ENCODE results near the gene GAGE12J.
"Not testable (repeated sequence)": the region's sequence is repeated elsewhere in the genome, so short reads cannot be mapped to it uniquely, and the experiment has no call there.

GAGE12J gene

DNA sequence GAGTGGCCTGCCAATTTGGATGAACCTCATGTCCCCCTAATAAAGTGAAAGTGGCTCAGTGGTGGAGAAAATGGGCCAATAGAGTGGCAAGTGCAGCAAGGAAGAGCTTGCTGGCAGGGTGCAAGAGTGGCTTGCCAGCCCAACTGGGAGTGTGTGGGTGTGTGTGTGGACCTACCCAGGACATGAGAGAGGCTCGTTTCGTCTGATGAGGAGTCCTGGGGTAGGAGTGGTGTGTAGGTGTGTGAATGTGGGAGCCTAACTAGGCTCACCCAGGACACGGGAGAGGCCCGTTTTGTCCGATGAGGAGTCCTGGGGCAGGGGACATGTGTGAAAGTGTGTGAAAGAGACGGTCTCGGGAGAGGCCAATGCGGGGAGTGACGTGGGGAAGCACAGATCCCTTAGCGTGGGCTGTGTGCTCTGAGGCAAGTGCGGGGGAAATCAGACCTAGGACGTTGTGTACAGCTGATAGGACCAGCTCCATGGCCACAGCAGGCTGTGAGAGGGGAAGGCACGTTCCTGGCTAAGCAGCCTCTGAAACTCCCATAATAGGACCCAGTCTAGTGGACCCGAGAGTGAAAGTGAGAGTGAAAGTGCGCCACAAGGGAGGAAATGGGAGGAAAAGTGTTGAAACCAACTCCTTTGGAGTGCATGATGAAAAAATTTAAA is 13.1 kb upstream of the GAGE12J start:
- DNase-seq (ENCODE audit: insufficient read length, low spot score), result no peak
- TF ChIP-seq POLR2A (IDR thresholded peaks at IDR 0.05; ENCODE audit: low read depth, low read length) (no peak), SPI1 (IDR thresholded peaks at IDR 0.05; ENCODE audit: low read depth, low read length) (peak; percentile 45)

DNA sequence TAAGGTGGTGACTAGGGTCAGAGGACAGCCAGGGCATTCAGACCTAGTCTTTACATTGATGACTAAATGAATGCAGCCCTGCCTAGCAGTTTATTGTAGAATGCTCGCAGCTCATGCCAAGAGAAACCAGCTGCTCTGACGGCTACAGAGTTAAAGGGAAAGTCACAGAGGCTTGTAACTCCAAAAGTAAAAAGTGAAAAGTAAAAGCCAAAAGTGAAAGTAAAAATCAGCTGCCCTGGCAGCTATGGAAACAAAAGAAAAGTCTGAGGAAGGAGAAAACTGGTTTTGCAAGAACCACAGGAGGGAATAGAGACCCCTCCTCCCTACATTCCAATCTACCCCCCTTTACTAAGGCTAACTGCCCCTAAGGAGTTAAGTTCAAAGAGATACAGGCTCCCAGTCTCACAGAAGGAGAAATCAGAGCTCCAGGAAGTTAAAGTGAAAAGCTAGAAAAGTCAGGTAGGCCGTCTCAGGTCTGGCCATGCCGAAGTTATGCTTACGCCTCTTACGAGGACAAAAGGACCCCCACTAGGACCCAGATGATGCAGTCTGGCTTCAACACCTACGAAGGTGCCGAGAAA is 12.3 kb upstream of the GAGE12J start:
- no peak for DNase-seq (ENCODE audit: insufficient read length, low spot score)

More for the DNA sequence above, 13.1 kb upstream of the GAGE12J start:
- FAIRE-seq, result no peak

GRCh38 chrX:49310371-49310770 is 11.5 kb upstream of the GAGE12J start:
- TF ChIP-seq TAF1 (IDR thresholded peaks at IDR 0.05; ENCODE audit: low read depth, low read length) (no peak), POLR2A (IDR thresholded peaks at IDR 0.05; ENCODE audit: low read depth, low read length) (no peak), POLR2AphosphoS5 (IDR thresholded peaks at IDR 0.05; ENCODE audit: low read depth, low read length) (no peak), SPI1 (IDR thresholded peaks at IDR 0.05; ENCODE audit: low read depth, low read length) (no peak), POU2F2 (IDR thresholded peaks at IDR 0.05; ENCODE audit: low read depth, low read length) (no peak), PAX5 (IDR thresholded peaks at IDR 0.05; ENCODE audit: insufficient read depth, low read length, severe bottlenecking) (no peak)
- FAIRE-seq, result no peak
- DNase-seq (ENCODE audit: insufficient read length, low spot score), result no peak

More for the DNA sequence above, 12.3 kb upstream of the GAGE12J start:
- TF ChIP-seq POLR2A (IDR thresholded peaks at IDR 0.05; ENCODE audit: low read depth, low read length), result no peak
- no peak for TF ChIP-seq POLR2AphosphoS5 (IDR thresholded peaks at IDR 0.05; ENCODE audit: low read depth, low read length)
- TF ChIP-seq TAF1 (IDR thresholded peaks at IDR 0.05; ENCODE audit: low read depth, low read length), result no peak
- TF ChIP-seq POU2F2 (IDR thresholded peaks at IDR 0.05; ENCODE audit: low read depth, low read length), result no peak
- TF ChIP-seq PAX5 (IDR thresholded peaks at IDR 0.05; ENCODE audit: insufficient read depth, low read length, severe bottlenecking), result no peak
- no peak for TF ChIP-seq SPI1 (IDR thresholded peaks at IDR 0.05; ENCODE audit: low read depth, low read length)
- FAIRE-seq, result peak; percentile 95

- FAIRE-seq (no peak), DNase-seq (ENCODE audit: insufficient read length, low spot score) (no peak)
- TF ChIP-seq PAX5 (IDR thresholded peaks at IDR 0.05; ENCODE audit: insufficient read depth, low read length, severe bottlenecking), result no peak
- no peak for TF ChIP-seq TAF1 (IDR thresholded peaks at IDR 0.05; ENCODE audit: low read depth, low read length)
- no peak for TF ChIP-seq POLR2AphosphoS5 (IDR thresholded peaks at IDR 0.05; ENCODE audit: low read depth, low read length)
- TF ChIP-seq POU2F2 (IDR thresholded peaks at IDR 0.05; ENCODE audit: low read depth, low read length), result no peak
- TF ChIP-seq POLR2A (IDR thresholded peaks at IDR 0.05; ENCODE audit: low read depth, low read length), result no peak
- no peak for TF ChIP-seq SPI1 (IDR thresholded peaks at IDR 0.05; ENCODE audit: low read depth, low read length)
Measured at GRCh38 chrX:49312176-49312575, 9.7 kb upstream of the GAGE12J start.

- TF ChIP-seq SPI1 (IDR thresholded peaks at IDR 0.05; ENCODE audit: low read depth, low read length), result no peak
- no peak for TF ChIP-seq PAX5 (IDR thresholded peaks at IDR 0.05; ENCODE audit: insufficient read depth, low read length, severe bottlenecking)
- no peak for TF ChIP-seq POU2F2 (IDR thresholded peaks at IDR 0.05; ENCODE audit: low read depth, low read length)
- no peak for TF ChIP-seq POLR2AphosphoS5 (IDR thresholded peaks at IDR 0.05; ENCODE audit: low read depth, low read length)
- no peak for TF ChIP-seq POLR2A (IDR thresholded peaks at IDR 0.05; ENCODE audit: low read depth, low read length)
- no peak for TF ChIP-seq TAF1 (IDR thresholded peaks at IDR 0.05; ENCODE audit: low read depth, low read length)
- FAIRE-seq (no peak), DNase-seq (ENCODE audit: insufficient read length, low spot score) (no peak)
Measured at GRCh38 chrX:49316085-49316484, 5.8 kb upstream of the GAGE12J start.

- not testable (repeated sequence) for FAIRE-seq; DNase-seq (ENCODE audit: insufficient read length, low spot score)
Measured at GRCh38 chrX:49322266-49322665, 429 bp downstream of the GAGE12J start.

GRCh38 chrX:49323735-49324134 is 1.9 kb downstream of the GAGE12J start:
- DNase-seq (ENCODE audit: insufficient read length, low spot score); FAIRE-seq: not testable (repeated sequence)

GRCh38 chrX:49330421-49330820 is 8.6 kb downstream of the GAGE12J start:
- not testable (repeated sequence) for DNase-seq (ENCODE audit: insufficient read length, low spot score); FAIRE-seq

GRCh38 chrX:49331282-49331681 is 9.4 kb downstream of the GAGE12J start, which contains the start of gene GAGE13:
TSS of gene GAGE13 (plus strand) at chrX:49331582. CDS start at chrX:49332738, 1,156 bp downstream.
- not testable (repeated sequence) for FAIRE-seq; DNase-seq (ENCODE audit: insufficient read length, low spot score)

DNA sequence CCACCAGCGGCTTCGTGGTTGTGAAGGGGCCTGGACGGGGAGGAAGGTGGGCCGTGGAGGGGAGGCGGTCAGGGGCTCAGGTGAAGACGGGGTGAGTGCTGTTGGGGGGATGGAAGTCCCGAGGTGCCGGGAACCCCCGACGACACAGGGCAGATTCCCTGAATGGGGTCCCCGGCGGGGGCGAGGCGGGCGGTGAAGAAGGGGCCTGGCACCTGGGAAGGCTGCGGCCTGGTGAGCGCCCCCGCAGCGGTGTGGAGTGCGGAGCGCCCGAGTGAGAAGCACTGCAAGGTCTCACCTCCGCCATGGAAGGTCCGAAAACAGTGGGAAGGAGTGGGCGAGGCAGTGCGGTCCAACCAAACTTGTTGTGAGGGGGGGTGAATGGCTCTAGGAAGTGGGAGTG is 10.0 kb downstream of the GAGE12J start:
- FAIRE-seq, result not testable (repeated sequence)

DNA sequence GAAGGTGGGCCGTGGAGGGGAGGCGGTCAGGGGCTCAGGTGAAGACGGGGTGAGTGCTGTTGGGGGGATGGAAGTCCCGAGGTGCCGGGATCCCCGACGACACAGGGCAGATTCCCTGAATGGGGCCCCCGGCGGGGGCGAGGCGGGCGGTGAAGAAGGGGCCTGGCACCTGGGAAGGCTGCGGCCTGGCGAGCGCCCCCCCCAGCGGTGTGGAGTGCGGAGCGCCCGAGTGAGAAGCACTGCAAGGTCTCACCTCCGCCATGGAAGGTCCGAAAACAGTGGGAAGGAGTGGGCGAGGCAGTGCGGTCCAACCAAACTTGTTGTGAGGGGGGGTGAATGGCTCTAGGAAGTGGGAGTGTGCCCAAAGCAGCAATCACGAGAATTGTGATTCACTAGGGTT is 19.6 kb downstream of the GAGE12J start:
- FAIRE-seq; DNase-seq (ENCODE audit: insufficient read length, low spot score): not testable (repeated sequence)

More for the DNA sequence above, 10.0 kb downstream of the GAGE12J start:
- not testable (repeated sequence) for DNase-seq (ENCODE audit: insufficient read length, low spot score)

DNA sequence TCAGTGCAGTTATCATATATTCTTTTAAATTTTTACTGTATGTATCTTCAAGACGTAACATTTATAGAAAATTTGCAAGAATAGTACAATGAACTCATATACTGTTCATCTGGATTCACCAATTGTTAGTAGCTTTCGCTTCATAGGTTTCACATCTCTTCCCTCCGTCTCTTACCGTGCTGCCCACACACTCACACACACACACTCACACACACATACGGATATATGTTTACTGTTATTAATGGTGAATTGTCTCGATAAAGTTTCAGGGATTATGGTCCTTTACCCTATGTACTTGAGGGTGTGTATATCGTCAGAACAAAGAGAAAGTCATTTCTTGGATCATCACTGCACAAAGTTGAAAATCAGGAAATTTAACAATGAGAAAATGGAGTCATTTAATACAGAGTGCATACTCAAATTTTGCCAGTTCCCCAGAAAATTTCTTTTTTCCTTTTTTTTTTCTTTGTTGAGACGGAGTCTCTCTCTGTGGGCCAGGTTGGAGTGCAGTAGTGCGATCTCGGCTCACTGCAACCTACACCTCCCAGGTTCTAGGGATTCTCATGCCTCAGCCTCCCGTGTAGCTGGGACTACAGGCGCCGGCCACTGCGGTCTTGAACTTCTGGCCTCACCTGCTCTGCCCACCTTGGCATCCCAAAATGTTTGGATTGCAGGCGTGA is 22.8 kb downstream of the GAGE12J start:
- FAIRE-seq; DNase-seq (ENCODE audit: insufficient read length, low spot score): not testable (repeated sequence)

- not testable (repeated sequence) for DNase-seq (ENCODE audit: insufficient read length, low spot score); FAIRE-seq
Measured at GRCh38 chrX:49345402-49345801, 23.6 kb downstream of the GAGE12J start.

GRCh38 chrX:49346150-49346549 is 24.3 kb downstream of the GAGE12J start:
- not testable (repeated sequence) for FAIRE-seq

More at GRCh38 chrX:49346150-49346549, 24.3 kb downstream of the GAGE12J start:
- DNase-seq (ENCODE audit: insufficient read length, low spot score), result not testable (repeated sequence)
